ENCODE measurements around the gene DFFB.

DNA sequence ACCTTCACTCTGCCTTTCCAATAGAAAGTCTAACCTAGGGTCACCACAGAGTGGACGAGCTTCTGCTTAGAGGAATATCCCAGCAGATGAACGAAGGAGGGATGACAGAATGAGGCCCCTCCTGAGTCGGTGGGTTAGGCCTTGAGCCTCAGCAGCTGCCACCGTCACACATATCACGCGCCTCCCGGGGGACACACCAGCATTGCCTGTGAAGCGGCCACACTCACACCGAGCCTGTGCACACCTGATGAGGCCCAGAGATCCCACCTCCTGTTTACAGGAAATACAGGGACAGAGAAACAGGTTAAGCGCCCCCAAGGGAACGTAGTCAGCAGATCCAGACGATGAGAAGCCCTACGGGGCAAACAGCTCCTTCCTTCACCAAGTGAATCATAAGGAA lies 35.8 kb upstream of the DFFB start:
- TF ChIP-seq, protein P1, sequence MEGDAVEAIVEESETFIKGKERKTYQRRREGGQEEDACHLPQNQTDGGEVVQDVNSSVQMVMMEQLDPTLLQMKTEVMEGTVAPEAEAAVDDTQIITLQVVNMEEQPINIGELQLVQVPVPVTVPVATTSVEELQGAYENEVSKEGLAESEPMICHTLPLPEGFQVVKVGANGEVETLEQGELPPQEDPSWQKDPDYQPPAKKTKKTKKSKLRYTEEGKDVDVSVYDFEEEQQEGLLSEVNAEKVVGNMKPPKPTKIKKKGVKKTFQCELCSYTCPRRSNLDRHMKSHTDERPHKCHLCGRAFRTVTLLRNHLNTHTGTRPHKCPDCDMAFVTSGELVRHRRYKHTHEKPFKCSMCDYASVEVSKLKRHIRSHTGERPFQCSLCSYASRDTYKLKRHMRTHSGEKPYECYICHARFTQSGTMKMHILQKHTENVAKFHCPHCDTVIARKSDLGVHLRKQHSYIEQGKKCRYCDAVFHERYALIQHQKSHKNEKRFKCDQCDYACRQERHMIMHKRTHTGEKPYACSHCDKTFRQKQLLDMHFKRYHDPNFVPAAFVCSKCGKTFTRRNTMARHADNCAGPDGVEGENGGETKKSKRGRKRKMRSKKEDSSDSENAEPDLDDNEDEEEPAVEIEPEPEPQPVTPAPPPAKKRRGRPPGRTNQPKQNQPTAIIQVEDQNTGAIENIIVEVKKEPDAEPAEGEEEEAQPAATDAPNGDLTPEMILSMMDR (IDR thresholded peaks at IDR 0.05), result no peak
- TF ChIP-seq EP300 (IDR thresholded peaks at IDR 0.05) (no peak), POLR2A (IDR thresholded peaks at IDR 0.05) (no peak)
